LHCN-M2 (cell line): ENCODE data around the gene ADAM15. TPM values are rescaled to one million over a fixed set of nuclear protein-coding genes. Genes with fewer than 3 reads are reported as not detected.

ENCODE experiments used
- DNase-seq: peaks from one replicate; pipeline ENCODE4 v3.0.0-alpha.2; 2012; ENCODE audit warnings: low read depth
- total RNA-seq: library from RNA; depleted of rRNA; stranded (reverse); fragments of >200 nt; gene quantifications from 2 replicates; pipeline ENCODE4 v1.2.3, GENCODE V29; 2014

Gene ADAM15
- total RNA-seq, 1 experiment from 2014 or later, result 86.7 TPM

- peak; percentile 43 for DNase-seq
Measured at GRCh38 chr1:155012026-155012546, 39.0 kb upstream of the ADAM15 start.

GRCh38 chr1:155012776-155013602, 38.1 kb upstream of the ADAM15 start:
- DNase-seq, result no peak

- no peak for DNase-seq
Measured at GRCh38 chr1:155013632-155014031, 37.5 kb upstream of the ADAM15 start.

GRCh38 chr1:155014709-155015508, 36.2 kb upstream of the ADAM15 start:
- no peak for DNase-seq

- no peak for DNase-seq
Measured at GRCh38 chr1:155015527-155016230, 35.4 kb upstream of the ADAM15 start.

- no peak for DNase-seq
Measured at GRCh38 chr1:155016231-155016831, 34.8 kb upstream of the ADAM15 start.

- DNase-seq, result peak; percentile 90
Measured at GRCh38 chr1:155017041-155017945, 33.8 kb upstream of the ADAM15 start.

- DNase-seq, result no peak
Measured at GRCh38 chr1:155017946-155018316, 33.2 kb upstream of the ADAM15 start.

- DNase-seq, result peak; percentile 68
Measured at GRCh38 chr1:155018617-155019348, 32.3 kb upstream of the ADAM15 start.

- DNase-seq, result no peak
Measured at GRCh38 chr1:155019377-155020245, 31.5 kb upstream of the ADAM15 start.

- no peak for DNase-seq
Measured at GRCh38 chr1:155022136-155022926, 28.8 kb upstream of the ADAM15 start.

- DNase-seq, result no peak
Measured at GRCh38 chr1:155022927-155023236, 28.2 kb upstream of the ADAM15 start.

- no peak for DNase-seq
Measured at GRCh38 chr1:155023627-155024026, 27.5 kb upstream of the ADAM15 start.

- no peak for DNase-seq
Measured at GRCh38 chr1:155024315-155024714, 26.8 kb upstream of the ADAM15 start.

- no peak for DNase-seq
Measured at GRCh38 chr1:155026154-155026553, 25.0 kb upstream of the ADAM15 start.

- peak; percentile 12 for DNase-seq
Measured at GRCh38 chr1:155026588-155026987, 24.5 kb upstream of the ADAM15 start.

- no peak for DNase-seq
Measured at GRCh38 chr1:155029513-155030242, 21.4 kb upstream of the ADAM15 start.
